Measurements from ENCODE around the gene ZNF397. TPM values are rescaled to one million over a fixed set of nuclear protein-coding genes. Genes with fewer than 3 reads are reported as not detected.

Gene ZNF397
- total and polyA plus RNA-seq, 2 of the 13 experiments (the other 11 are each of a cell fraction or from before 2014, with no cell fraction given) = 4.7 to 9.4 TPM

GRCh38 chr18:35240664-35241447, at the start of gene ZNF397 (continued):
- TF ChIP-seq, protein P1, sequence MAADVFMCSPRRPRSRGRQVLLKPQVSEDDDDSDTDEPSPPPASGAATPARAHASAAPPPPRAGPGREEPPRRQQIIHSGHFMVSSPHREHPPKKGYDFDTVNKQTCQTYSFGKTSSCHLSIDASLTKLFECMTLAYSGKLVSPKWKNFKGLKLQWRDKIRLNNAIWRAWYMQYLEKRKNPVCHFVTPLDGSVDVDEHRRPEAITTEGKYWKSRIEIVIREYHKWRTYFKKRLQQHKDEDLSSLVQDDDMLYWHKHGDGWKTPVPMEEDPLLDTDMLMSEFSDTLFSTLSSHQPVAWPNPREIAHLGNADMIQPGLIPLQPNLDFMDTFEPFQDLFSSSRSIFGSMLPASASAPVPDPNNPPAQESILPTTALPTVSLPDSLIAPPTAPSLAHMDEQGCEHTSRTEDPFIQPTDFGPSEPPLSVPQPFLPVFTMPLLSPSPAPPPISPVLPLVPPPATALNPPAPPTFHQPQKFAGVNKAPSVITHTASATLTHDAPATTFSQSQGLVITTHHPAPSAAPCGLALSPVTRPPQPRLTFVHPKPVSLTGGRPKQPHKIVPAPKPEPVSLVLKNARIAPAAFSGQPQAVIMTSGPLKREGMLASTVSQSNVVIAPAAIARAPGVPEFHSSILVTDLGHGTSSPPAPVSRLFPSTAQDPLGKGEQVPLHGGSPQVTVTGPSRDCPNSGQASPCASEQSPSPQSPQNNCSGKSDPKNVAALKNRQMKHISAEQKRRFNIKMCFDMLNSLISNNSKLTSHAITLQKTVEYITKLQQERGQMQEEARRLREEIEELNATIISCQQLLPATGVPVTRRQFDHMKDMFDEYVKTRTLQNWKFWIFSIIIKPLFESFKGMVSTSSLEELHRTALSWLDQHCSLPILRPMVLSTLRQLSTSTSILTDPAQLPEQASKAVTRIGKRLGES (CRISPR knock-in tag; IDR thresholded peaks at IDR 0.05; ENCODE audit: borderline replicate concordance) = no peak
- TF ChIP-seq KLF12 (CRISPR knock-in tag; IDR thresholded peaks at IDR 0.05; ENCODE audit: borderline replicate concordance) (0 out of 2 replicates have a peak, but pooled peaks have one; percentile 60), IRX3 (CRISPR knock-in tag; IDR thresholded peaks at IDR 0.05; ENCODE audit: borderline replicate concordance, low read depth) (no peak), ZNF234 (CRISPR knock-in tag; conservative IDR thresholded peaks at IDR 0.05) (no peak), ZBTB40 (IDR thresholded peaks at IDR 0.05) (peak; percentile 53), ZBTB40 (CRISPR knock-in tag; IDR thresholded peaks at IDR 0.05) (no peak), RXRB (CRISPR knock-in tag; IDR thresholded peaks at IDR 0.05; ENCODE audit: borderline replicate concordance) (peak; percentile 52; the same call in 1 of the 2 replicates), ZNF564 (CRISPR knock-in tag; IDR thresholded peaks at IDR 0.05) (peak; percentile 76), ZNF605 (CRISPR knock-in tag; IDR thresholded peaks at IDR 0.05) (peak; percentile 53), SALL2 (CRISPR knock-in tag; IDR thresholded peaks at IDR 0.05) (peak; percentile 68; the same call in 1 of the 2 replicates), MEF2D (CRISPR knock-in tag; IDR thresholded peaks at IDR 0.05) (peak; percentile 62), RCOR2 (CRISPR knock-in tag; IDR thresholded peaks at IDR 0.05) (peak; percentile 13; the same call in 1 of the 2 replicates), NR0B2 (CRISPR knock-in tag; IDR thresholded peaks at IDR 0.05) (peak; percentile 64)
- TF ChIP-seq, protein P2, sequence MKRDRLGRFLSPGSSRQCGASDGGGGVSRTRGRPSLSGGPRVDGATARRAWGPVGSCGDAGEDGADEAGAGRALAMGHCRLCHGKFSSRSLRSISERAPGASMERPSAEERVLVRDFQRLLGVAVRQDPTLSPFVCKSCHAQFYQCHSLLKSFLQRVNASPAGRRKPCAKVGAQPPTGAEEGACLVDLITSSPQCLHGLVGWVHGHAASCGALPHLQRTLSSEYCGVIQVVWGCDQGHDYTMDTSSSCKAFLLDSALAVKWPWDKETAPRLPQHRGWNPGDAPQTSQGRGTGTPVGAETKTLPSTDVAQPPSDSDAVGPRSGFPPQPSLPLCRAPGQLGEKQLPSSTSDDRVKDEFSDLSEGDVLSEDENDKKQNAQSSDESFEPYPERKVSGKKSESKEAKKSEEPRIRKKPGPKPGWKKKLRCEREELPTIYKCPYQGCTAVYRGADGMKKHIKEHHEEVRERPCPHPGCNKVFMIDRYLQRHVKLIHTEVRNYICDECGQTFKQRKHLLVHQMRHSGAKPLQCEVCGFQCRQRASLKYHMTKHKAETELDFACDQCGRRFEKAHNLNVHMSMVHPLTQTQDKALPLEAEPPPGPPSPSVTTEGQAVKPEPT (CRISPR knock-in tag; IDR thresholded peaks at IDR 0.05; ENCODE audit: low read depth) = no peak

Measured in HepG2 (cell line).